Measurements from ENCODE around the gene CACNA1B. TPM values are rescaled to one million over a fixed set of nuclear protein-coding genes. Genes with fewer than 3 reads are reported as not detected.
A peak's percentile ranks its signal among the peaks of the same experiment; 100 is the strongest.

CACNA1B gene
- total RNA-seq, 1 experiment from 2014 or later: 1.7 TPM

GRCh38 chr9:137919095-137919465 lies 41.5 kb downstream of the CACNA1B start:
- Histone ChIP-seq H3K9me3 (ENCODE audit: control insufficient read depth in 1 of 2, insufficient read depth in 1 of 2, low read depth in 1 of 2, low read length in 2 of 2) (no peaks in the 10 kb centered on the region), H3K4me2 (ENCODE audit: low read length) (peak overlapping the region; percentile 33; the same call in 1 of the 2 replicates), H3K79me2 (ENCODE audit: insufficient read depth, low read length) (no peaks in the 10 kb centered on the region), H3K4me3 (replicated peaks in 1 of 2; ENCODE audit: low read depth in 1 of 2, low read length in 2 of 2) (no peak overlapping the region), H4K20me1 (ENCODE audit: insufficient read depth) (no peaks in the 10 kb centered on the region), H3K27me3 (ENCODE audit: insufficient read depth, low read length) (no peaks in the 10 kb centered on the region), H2AFZ (ENCODE audit: low read depth, low read length, poor library complexity, severe bottlenecking) (no peak overlapping the region), H3K4me1 (ENCODE audit: control insufficient read depth in 1 of 2, insufficient read depth in 2 of 2, low read length in 2 of 2) (peaks cover 0 to 8% of the 10 kb centered on the region in 2 experiments; a peak in 2 of 4 replicates), H3K9me2 (ENCODE audit: insufficient read depth) (no peaks in the 10 kb centered on the region), H3K27ac (ENCODE audit: low read depth, low read length) (no peak overlapping the region), H3K9ac (ENCODE audit: low read length) (no peak overlapping the region), H3K36me3 (ENCODE audit: control insufficient read depth in 1 of 2, insufficient read depth in 2 of 2, low read length in 2 of 2) (no peaks in the 10 kb centered on the region)
- intact Hi-C loops (cut with micrococcal nuclease): loop anchor here (10.0 kb wide), 1 partner anchor 56 kb away; no protein-coding TSS in a partner anchor
- ChIA-PET POLR2A (no interaction called here), CTCF (no interaction called here), RAD21 (ENCODE audit: low non-redundant PET in 1 of 2, low total read pairs in 2 of 2, uncharacterized antibody in 2 of 2, unreplicated experiment in 2 of 2) (no interaction called here)
- TF ChIP-seq ZFX (IDR thresholded peaks at IDR 0.05): no peak
- TF ChIP-seq EGR1 (IDR thresholded peaks at IDR 0.05; ENCODE audit: low read depth): no peak
- no peak for TF ChIP-seq EZH2 (IDR thresholded peaks at IDR 0.05)
- no peak for TF ChIP-seq REST (IDR thresholded peaks at IDR 0.05; ENCODE audit: low read depth)
- no peak for TF ChIP-seq CTCF (IDR thresholded peaks at IDR 0.05 in 2 of 3, conservative IDR thresholded peaks at IDR 0.05 in 1 of 3; ENCODE audit: borderline replicate concordance in 1 of 3, insufficient read depth in 1 of 3, low read depth in 2 of 3, low read length in 2 of 3)
- no peak for ATAC-seq
- no TSS peak for BruUV-seq (replicated peaks)
- DNase-seq (ENCODE audit: low read depth, low spot score): no peak
